MCF 10A (cell line): ENCODE data around the gene GADD45B. TPM values are rescaled to one million over a fixed set of nuclear protein-coding genes. Genes with fewer than 3 reads are reported as not detected.

Source experiments
- BruUV-seq: library from RNA; stranded (reverse); fragments of 400-500 nt; replicated peaks from 2 replicates; lab custom pipeline; 2021; lab: Mats Ljungman, UMichigan
- CTCF ChIA-PET: fragments of 300-600 bp; sonication (Branson Sonifier 250); formaldehyde crosslinking; extraction: SDS; loops from one replicate; lab custom pipeline; 2021; ENCODE audit warnings: antibody characterized with exemption, inconsistent platforms; lab: Yijun Ruan, JAX
- POLR2A ChIA-PET: fragments of 300-600, 350-650 bp; sonication (Branson Sonifier 250); formaldehyde crosslinking; extraction: SDS; loops from one replicate; lab custom pipeline; 2020; ENCODE audit warnings: antibody characterized with exemption, inconsistent platforms; lab: Yijun Ruan, JAX
- DNase-seq: peaks from one replicate; pipeline ENCODE4 v3.0.0-alpha.2; 2018; ENCODE audit not compliant: unreplicated experiment
- H3K27ac Mint-ChIP-seq: one replicate; pipeline ENCODE4 v1.8.0; 2022; ENCODE audit warnings: mild to moderate bottlenecking, low read depth, mixed read lengths; ENCODE audit not compliant: unreplicated experiment
- H3K27me3 Mint-ChIP-seq: one replicate; pipeline ENCODE4 v1.8.0; 2022; ENCODE audit warnings: mixed read lengths; ENCODE audit not compliant: insufficient read depth, unreplicated experiment
- H3K36me3 Mint-ChIP-seq: one replicate; pipeline ENCODE4 v1.8.0; 2022; ENCODE audit warnings: mild to moderate bottlenecking, moderate library complexity, mixed read lengths; ENCODE audit not compliant: insufficient read depth, unreplicated experiment
- H3K4me1 Mint-ChIP-seq: one replicate; pipeline ENCODE4 v1.8.0; 2022; ENCODE audit warnings: mixed read lengths; ENCODE audit not compliant: insufficient read depth, unreplicated experiment
- H3K4me3 Mint-ChIP-seq: one replicate; pipeline ENCODE4 v1.8.0; 2022; ENCODE audit warnings: mild to moderate bottlenecking, moderate library complexity, mixed read lengths; ENCODE audit not compliant: unreplicated experiment
- H3K9me3 Mint-ChIP-seq: one replicate; pipeline ENCODE4 v1.8.0; 2022; ENCODE audit warnings: mixed read lengths; ENCODE audit not compliant: unreplicated experiment
- CTCF ChIP-seq: fragments of 200-600 bp; IDR thresholded peaks from one replicate; pipeline ENCODE4 v1.8.0; 2022; ENCODE audit warnings: antibody characterized with exemption, mild to moderate bottlenecking; ENCODE audit not compliant: unreplicated experiment
- intact Hi-C: fragments of 100-400 bp; cut with micrococcal nuclease; formaldehyde crosslinking; loops from 2 replicates; pipeline ENCODE4 v1.14.1; 2022
- total RNA-seq: library from RNA; stranded (reverse); gene quantifications from 2 replicates; pipeline ENCODE4 v1.2.3, GENCODE V29; 2022

GADD45B gene
- total RNA-seq, 1 experiment from 2014 or later, result 53.8 TPM

GRCh38 chr19:2475018-2475701 lies 767 bp upstream of the GADD45B start:
- CTCF ChIA-PET, result interaction anchor here (1.3 to 4.1 kb wide), 4 partner anchors 68 to 135 kb away, joined by 3 to 62 read pairs (median 20); no protein-coding TSS in a partner anchor
- peak; percentile 71 for DNase-seq
- Mint-ChIP-seq H3K27ac (peak overlapping the region; percentile 89), H3K4me1 (peaks cover 9% of the 10 kb centered on the region), H3K4me3 (peak overlapping the region; percentile 98), H3K9me3 (no peaks in the 10 kb centered on the region), H3K27me3 (no peaks in the 10 kb centered on the region), H3K36me3 (peaks cover 36% of the 10 kb centered on the region)
- POLR2A ChIA-PET, result interaction anchor here (0.7 to 8.0 kb wide), 26 partner anchors 9 to 425 kb away, joined by 3 to 190 read pairs (median 14); partner anchors contain the start of genes LMNB2, SGTA, TIMM13 and ZNF57
- BruUV-seq, result no TSS peak
- intact Hi-C loops, result loop anchor here (5.0 kb wide), 1 partner anchor 152 kb away; no protein-coding TSS in a partner anchor
- TF ChIP-seq CTCF, result no peak

- peak; percentile 67 for DNase-seq
- BruUV-seq, result TSS peak; percentile 91
- Mint-ChIP-seq H3K9me3 (no peaks in the 10 kb centered on the region), H3K4me3 (peak overlapping the region; percentile 98), H3K27me3 (no peaks in the 10 kb centered on the region), H3K4me1 (peaks cover 9% of the 10 kb centered on the region), H3K36me3 (peaks cover 40% of the 10 kb centered on the region), H3K27ac (peak overlapping the region; percentile 89)
- TF ChIP-seq CTCF, result no peak
- intact Hi-C loops, result loop anchor here (5.0 kb wide), 1 partner anchor 151 kb away; no protein-coding TSS in a partner anchor
- POLR2A ChIA-PET, result interaction anchor here (0.7 to 8.0 kb wide), 35 partner anchors 8 to 1286 kb away, joined by 3 to 190 read pairs (median 6); partner anchors contain the start of genes LMNB2, MRPL54, PLEKHJ1 and TIMM13
- CTCF ChIA-PET, result interaction anchor here (0.7 to 4.1 kb wide), 17 partner anchors 15 to 258 kb away, joined by 3 to 62 read pairs (median 3); no protein-coding TSS in a partner anchor
These were observed 669 bp downstream of the GADD45B start for GRCh38 chr19:2476451-2477140.

GRCh38 chr19:2477141-2477710 lies 1.3 kb downstream of the GADD45B start:
- no peaks in the 10 kb centered on the region for H3K9me3 Mint-ChIP-seq
- H3K4me1 Mint-ChIP-seq, result peaks cover 9% of the 10 kb centered on the region
- no peak for DNase-seq
- no peaks in the 10 kb centered on the region for H3K27me3 Mint-ChIP-seq
- TF ChIP-seq CTCF, result no peak
- ChIA-PET CTCF (interaction anchor here (0.6 to 4.1 kb wide), 16 partner anchors 13 to 302 kb away, joined by 3 to 62 read pairs (median 4); no protein-coding TSS in a partner anchor), POLR2A (interaction anchor here (0.7 to 8.0 kb wide), 24 partner anchors 11 to 386 kb away, joined by 3 to 190 read pairs (median 17); partner anchors contain the start of genes LMNB2, PLEKHJ1 and TIMM13)
- BruUV-seq, result no TSS peak
- H3K27ac Mint-ChIP-seq, result peak overlapping the region; percentile 89
- intact Hi-C loops, result loop anchor here (5.0 kb wide), 1 partner anchor 150 kb away; no protein-coding TSS in a partner anchor
- H3K4me3 Mint-ChIP-seq, result peak overlapping the region; percentile 98
- peaks cover 40% of the 10 kb centered on the region for H3K36me3 Mint-ChIP-seq
